Dermis microvascular lymphatic vessel endothelial cell (primary cell): ENCODE measurements around the gene SLC39A13. TPM values are rescaled to one million over a fixed set of nuclear protein-coding genes. Genes with fewer than 3 reads are reported as not detected.
A peak's percentile ranks its signal among the peaks of the same experiment; 100 is the strongest.

Experiments used
- DNase-seq, 2 donors: peaks; one replicate each; pipeline versions ENCODE4 v3.0.0 to v3.0.0-alpha.2; 2010; ENCODE audit warnings: low read depth in 2 of 2
- total RNA-seq: library from RNA; depleted of rRNA; stranded (reverse); fragments of >200 nt; gene quantifications from 2 replicates; pipeline ENCODE4 v1.2.1, GENCODE V29; 2014

SLC39A13 gene
- total RNA-seq, 1 donor from 2014 or later = 32.5 TPM

GRCh38 chr11:47403135-47403534 is 5.3 kb upstream of the SLC39A13 start:
- DNase-seq = no peak

- DNase-seq = no peak
These were observed 4.8 kb upstream of the SLC39A13 start for GRCh38 chr11:47403571-47403970.

GRCh38 chr11:47406896-47407745 is 1.3 kb upstream of the SLC39A13 start:
- no peak for DNase-seq

- peak; percentile 76 to 89 for DNase-seq
These were observed 429 bp downstream of the SLC39A13 start for GRCh38 chr11:47408598-47409439.

GRCh38 chr11:47409440-47410369 is 1.3 kb downstream of the SLC39A13 start:
- DNase-seq = no peak

GRCh38 chr11:47410370-47411264 is 2.2 kb downstream of the SLC39A13 start:
- DNase-seq = no peak

GRCh38 chr11:47411884-47412746 is 3.7 kb downstream of the SLC39A13 start:
- DNase-seq = peak in 1 of 2 donors; percentile 57

GRCh38 chr11:47413351-47413750 is 5.0 kb downstream of the SLC39A13 start:
- DNase-seq = no peak

GRCh38 chr11:47413908-47414684 is 5.7 kb downstream of the SLC39A13 start:
- DNase-seq = no peak

GRCh38 chr11:47414685-47415070 is 6.3 kb downstream of the SLC39A13 start:
- no peak for DNase-seq

GRCh38 chr11:47415091-47415854 is 6.9 kb downstream of the SLC39A13 start:
- DNase-seq = no peak

GRCh38 chr11:47415949-47416472 is 7.6 kb downstream of the SLC39A13 start:
- DNase-seq = peak; percentile 81 to 89

GRCh38 chr11:47417712-47418111 is 9.3 kb downstream of the SLC39A13 start:
- no peak for DNase-seq

GRCh38 chr11:47418454-47419259 is 10.3 kb downstream of the SLC39A13 start:
- DNase-seq = no peak

GRCh38 chr11:47425611-47426010 is 17.2 kb downstream of the SLC39A13 start:
- peak in 1 of 2 donors; percentile 12 for DNase-seq

GRCh38 chr11:47426062-47426956 is 17.9 kb downstream of the SLC39A13 start, which contains the start of gene PSMC3:
Gene PSMC3 (minus strand): TSS chr11:47426439. CDS start chr11:47426279, 160 bp downstream.
- DNase-seq = peak; percentile 89 to 96
